ENCODE results near the gene RPL10.
A peak's percentile ranks its signal among the peaks of the same experiment; 100 is the strongest.

Gene RPL10

DNA sequence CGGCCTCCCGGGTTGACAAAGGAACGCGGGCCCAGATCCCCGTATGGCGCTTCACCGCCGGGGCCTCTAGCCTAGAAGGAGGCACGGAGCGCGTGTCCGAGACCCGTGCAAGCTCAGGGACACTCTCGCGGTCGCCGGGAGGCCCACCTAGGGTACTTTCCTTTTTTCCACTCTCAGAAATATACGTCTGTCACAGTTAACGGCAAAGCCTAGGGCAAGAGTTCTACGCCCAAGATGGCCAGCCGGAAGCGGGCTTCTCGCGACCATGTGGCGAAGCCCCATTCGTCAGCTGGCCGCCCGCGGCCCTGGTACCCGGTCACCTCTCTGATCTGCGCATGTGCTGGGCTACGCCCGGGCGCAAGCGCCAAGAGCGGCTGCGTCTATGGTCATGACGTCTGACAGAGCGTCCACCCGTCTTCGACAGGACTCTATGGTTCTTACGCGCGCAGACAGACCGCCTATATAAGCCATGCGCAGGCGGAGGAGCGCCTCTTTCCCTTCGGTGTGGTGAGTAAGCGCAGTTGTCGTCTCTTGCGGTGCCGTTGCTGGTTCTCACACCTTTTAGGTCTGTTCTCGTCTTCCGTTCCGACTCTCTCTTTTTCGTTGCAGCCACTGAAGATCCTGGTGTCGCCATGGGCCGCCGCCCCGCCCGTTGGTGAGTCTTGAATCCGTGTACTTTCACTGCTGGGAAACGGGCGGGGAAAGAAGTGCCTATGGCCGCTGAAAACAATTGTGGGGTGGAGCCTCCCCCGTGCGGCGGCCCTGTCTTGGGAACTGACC, at the start of gene RPL10:
Gene RPL10 (plus strand): TSS at position 490 of the 780 bp plus-strand sequence. CDS start 143 bp downstream, at position 633.
- peak; percentile 68 to 78 for DNase-seq (ENCODE audit: low read depth in 2 of 2)

DNA sequence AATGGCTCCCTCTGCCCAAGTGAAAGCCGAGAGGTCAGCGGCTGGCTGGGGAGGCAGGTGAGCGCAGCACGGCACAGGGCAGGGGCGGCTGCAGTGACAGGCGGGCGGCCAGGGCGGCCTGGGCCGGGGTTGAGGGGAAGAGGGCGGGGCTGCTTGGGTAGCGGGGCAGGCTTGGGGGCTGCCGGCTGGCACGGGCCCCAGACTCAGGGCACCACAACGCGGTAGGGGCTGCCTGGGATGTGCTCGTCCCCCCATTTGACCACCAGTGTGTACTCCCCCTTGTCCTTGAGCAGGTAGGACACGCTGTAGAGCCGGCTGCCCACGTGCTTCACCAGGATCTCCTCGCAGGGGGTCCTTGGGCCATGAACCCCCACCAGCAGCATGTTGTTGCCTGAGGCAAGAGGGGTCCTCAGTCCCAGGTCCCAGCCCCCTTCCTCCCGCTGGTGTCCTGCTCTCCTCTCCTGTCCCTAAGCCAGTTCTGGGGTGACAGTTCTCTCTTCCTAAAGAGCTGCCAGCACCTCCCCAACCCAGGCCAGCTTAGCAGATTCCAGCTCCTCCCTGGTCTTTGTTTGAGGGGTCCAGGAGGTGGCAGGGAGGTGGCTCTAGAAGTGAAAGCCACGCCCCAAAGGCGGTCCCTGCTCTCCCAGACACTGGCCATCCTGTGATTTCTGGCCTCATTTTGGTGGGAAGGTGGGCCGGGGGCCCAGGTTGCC, 49.4 kb upstream of the RPL10 start:
- DNase-seq (ENCODE audit: low read depth in 2 of 2): no peak

DNA sequence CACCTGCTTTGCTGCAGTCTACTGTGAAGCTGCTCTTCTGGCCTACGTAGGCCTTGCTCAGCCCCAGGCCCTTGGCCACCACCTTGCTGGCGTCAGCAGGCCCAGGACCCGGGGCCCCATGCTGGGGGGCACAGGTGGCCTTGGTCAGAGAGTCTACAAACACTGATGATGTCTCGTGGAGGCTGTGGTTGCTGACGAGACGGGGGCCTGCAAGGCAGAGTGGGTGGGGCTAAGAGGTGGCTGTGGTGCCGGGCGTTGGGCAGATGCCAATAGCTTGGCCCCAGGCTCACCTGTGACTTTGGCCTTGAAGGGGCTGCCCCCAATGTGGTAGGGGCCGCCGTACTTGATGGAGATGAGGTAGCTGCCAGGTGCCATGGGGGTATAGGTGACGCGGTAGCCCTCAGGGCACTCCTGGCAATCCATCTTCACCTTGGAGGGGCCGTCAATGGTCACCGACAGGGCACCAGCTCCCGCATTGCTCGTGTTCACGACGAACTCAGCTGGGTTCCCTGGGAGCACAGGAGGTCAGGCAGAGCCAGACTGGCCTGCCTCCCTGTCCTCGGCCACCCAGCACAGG, 48.7 kb upstream of the RPL10 start:
- DNase-seq (ENCODE audit: low read depth in 2 of 2): no peak

DNA sequence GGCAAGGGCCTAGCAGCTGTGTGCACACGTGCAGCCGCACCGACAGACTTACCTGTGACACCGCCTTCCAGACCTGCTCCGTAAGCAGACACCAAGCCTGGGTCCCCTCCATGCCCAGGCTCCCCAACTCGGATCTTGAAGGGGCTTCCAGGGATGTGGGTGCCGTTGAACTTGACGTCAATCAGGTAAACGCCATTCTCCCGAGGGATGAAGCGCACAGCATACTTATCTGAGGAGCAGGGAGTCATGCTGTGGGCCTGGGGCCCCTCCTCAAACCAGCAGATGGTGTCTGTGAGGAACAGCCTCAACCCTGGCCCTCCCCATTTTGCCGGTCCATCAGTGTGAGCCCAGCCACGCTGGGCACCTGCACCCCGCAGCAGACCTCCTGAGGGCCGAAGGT, 48.2 kb upstream of the RPL10 start:
- no peak for DNase-seq (ENCODE audit: low read depth in 2 of 2)

DNA sequence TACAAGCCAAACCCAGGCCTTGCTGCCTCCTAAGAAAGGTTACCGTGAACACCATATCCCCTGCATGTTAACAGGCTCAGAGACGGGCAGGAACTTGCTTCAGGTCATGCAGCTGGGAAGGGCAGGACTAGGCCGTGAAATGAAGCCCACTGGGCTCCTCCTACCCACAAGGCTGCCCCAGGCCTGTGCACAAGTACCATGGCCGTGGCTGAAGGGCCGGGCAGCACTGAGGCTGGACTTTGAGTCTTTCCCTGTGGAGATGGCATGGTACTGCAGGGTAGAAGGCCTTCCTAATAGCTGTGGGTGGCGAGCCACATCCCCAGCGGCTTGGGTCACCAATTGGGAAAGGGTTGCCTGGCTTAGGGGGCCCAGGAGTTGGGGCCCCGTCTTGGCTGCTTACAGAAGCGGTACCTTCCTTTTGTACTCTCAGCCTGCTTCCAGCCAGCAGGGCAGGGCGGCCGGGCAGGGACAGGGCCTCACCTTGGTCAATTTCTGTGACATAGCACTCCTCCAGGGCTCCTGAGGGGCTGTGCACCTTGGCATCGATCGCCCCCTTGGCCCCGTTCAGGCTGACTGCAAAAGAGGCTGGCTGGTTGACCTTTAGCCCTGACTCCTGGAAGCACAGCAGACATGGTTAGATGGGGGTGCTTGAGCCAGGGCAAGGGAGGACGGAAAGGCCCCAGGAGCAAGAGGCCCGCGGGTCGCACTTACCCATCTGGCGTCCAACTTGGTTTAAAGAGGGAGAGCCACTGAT, 47.6 kb upstream of the RPL10 start:
- DNase-seq (ENCODE audit: low read depth in 2 of 2): no peak

DNA sequence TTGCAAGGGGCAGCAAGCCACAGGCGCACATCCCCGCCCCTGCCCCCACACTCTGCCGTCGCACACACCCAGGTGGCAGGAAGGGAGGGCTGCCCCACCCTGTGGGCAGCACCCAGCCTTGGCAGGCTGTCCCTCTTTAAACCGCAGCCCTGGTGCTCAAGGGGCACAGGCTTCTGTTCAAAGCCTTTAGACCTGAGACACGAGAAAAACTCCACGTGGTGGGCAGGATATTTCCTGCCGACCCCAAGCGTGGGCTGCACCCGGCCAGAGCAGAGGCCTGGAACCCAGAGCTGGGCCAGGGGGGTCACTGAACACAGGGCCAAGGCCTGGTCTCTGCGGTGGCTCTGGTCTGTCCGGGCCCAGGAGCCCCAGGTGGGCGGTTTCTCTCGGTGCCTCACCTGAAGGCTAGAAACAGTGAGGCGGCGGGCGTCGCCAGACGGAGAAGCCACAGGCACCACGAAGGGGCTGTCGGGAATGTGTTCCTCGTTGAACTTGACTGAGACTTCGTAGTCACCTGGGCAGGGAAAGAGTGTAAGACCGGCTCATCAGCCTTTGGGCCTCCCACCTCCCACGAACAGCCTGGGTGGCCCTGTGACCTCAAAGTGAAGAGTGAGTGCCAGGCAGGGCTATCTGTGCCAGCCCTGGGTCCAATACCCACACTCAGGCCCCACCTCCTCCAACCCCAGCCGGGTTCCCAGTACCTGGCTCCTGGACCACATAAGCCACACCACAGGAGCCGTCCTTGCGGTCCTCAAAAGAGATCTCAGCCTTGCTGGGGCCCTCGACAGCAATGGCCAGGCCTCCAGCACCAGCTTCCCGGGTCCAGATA, 46.8 kb upstream of the RPL10 start:
- DNase-seq (ENCODE audit: low read depth in 2 of 2): no peak

- DNase-seq (ENCODE audit: low read depth in 2 of 2): no peak
These were observed 46.2 kb upstream of the RPL10 start for GRCh38 chrX:154352012-154352401.

- DNase-seq (ENCODE audit: low read depth in 2 of 2): no peak
These were observed 45.7 kb upstream of the RPL10 start for GRCh38 chrX:154352466-154352865.

DNA sequence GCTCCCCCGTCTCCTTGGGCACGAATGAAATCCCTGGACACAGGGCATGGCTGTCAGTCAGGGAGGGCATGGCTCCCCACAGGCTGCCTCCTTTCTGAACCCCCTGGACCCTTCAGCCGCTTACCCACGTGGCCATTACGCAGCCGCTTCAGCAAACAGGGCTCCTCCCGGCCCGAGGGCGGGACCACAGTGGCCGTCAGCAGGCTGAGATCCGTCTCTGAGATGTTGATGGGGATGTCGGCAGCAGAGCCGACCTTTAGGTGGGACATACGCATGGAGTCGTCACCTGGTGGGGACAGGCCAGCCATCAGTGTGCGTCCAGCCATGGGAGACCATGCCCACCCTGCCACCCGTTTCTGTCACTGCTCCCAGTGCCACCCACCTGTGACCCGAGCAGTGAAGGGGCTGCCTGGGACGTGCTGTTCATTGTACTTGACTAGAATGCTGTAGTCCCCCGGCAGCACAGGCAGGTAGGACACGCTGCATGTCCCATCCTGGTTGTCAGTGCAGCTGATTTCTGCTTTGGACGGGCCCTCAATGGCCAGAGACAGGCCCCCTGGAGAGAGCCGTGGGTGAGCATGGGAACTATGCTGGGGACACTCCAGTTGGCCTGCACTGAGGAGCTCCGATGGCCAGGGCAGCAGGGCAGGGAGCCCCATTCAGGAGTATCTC, 44.9 kb upstream of the RPL10 start:
- DNase-seq (ENCODE audit: low read depth in 2 of 2): no peak

GRCh38 chrX:154354013-154354412, 44.2 kb upstream of the RPL10 start:
- no peak for DNase-seq (ENCODE audit: low read depth in 2 of 2)

- no peak for DNase-seq (ENCODE audit: low read depth in 2 of 2)
These were observed 43.7 kb upstream of the RPL10 start for GRCh38 chrX:154354516-154354915.

GRCh38 chrX:154355094-154355775, 42.9 kb upstream of the RPL10 start:
- DNase-seq (ENCODE audit: low read depth in 2 of 2): no peak

GRCh38 chrX:154355776-154356140, 42.4 kb upstream of the RPL10 start:
- DNase-seq (ENCODE audit: low read depth in 2 of 2): no peak

DNA sequence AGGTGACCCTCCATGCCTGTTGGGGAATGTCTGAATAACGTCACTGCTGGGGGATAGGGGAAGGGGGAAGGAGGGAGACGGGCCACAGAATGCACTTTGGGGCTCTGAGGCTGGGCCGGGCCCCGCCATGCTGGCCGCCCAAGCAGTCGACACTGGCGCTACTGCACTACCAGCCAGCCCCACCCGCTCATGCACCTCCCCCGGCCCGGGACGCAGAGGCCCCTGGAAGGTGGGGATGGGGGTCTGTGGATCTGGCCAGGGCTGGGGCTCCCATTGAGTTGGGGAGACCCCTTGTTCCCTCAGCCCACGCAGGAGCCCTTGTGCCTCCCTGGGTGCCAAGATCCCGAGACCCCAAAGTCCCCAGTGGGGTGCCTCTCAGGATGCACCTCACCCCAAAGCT, 41.6 kb upstream of the RPL10 start:
- DNase-seq (ENCODE audit: low read depth in 2 of 2): no peak

DNA sequence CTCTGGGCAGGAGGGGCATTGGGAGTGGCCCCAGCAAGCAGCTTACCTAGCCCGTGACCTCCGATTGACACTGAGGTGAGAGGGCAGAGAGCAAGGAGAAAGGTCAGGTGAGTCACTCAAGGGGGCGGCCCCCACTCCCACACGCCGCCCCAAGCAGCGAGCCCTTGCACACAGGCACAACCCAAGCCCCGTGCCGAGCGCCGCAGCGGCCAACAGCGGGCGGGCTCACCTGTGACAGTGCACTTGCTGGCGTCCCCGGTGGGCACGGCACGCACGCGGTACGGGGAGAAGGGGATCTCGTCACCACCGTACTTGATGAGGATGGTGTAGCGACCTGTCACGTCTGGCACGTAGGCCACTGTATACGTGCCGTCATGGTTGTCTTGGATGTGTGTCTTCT, 41.0 kb upstream of the RPL10 start:
- DNase-seq (ENCODE audit: low read depth in 2 of 2): no peak

- no peak for DNase-seq (ENCODE audit: low read depth in 2 of 2)
These were observed 40.2 kb upstream of the RPL10 start for GRCh38 chrX:154358011-154358410.

DNA sequence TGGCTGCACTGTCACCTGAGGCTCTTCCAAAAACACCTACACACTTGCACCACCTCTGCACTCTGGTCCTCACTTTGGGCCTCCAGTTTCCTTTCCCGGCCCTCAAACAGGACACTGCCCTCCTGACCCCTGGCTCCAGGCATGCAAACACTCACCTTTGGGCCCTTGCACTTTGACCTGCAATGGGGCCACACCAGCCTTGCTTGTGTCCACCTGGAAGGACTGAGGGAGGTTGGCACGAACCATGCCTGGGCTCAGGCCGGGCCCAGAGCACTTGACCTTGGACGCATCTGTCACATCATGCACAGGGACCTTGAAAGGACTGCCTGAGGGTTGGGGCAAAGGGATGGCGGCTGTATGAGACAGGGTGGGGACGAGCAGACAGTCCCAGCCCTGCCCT, 39.3 kb upstream of the RPL10 start:
- no peak for DNase-seq (ENCODE audit: low read depth in 2 of 2)

DNA sequence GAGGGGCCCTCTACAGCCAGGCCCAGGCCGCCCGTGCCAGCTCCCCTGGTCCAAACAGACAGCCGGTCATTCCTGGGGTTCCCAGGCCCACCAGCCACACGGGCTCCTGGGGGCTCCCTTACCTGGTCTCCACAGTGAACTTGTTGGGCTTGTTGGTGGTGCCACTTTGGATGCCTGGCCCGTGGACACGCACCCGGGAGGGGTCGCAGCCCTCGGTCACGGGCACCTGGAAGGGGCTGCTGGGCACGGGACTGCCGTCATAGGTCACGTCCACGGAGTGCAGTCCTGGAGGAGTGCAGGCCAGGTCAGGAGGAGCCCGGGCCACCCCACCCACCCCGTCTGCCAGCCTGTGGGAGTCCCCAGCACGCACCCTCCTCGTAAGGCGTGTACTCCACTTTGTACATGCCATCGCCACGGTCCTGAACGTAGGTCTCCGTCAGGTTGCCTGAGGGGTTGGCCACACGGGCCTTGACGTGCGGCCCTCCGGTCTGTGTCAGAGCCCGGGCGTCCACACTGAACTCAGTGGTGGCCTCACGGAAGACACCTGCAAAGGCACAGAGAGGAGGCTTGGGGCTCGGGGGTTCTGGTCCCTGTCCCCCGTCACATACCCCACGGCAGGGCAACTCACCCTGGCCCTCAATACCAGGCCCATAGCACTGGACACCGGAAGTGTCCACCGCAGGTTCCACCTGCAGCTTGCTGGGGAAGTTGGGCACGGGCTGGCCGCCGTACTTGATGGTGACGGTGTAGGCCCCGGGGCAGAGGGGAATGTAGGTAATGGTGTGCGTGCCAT, 38.6 kb upstream of the RPL10 start:
- no peak for DNase-seq (ENCODE audit: low read depth in 2 of 2)

DNA sequence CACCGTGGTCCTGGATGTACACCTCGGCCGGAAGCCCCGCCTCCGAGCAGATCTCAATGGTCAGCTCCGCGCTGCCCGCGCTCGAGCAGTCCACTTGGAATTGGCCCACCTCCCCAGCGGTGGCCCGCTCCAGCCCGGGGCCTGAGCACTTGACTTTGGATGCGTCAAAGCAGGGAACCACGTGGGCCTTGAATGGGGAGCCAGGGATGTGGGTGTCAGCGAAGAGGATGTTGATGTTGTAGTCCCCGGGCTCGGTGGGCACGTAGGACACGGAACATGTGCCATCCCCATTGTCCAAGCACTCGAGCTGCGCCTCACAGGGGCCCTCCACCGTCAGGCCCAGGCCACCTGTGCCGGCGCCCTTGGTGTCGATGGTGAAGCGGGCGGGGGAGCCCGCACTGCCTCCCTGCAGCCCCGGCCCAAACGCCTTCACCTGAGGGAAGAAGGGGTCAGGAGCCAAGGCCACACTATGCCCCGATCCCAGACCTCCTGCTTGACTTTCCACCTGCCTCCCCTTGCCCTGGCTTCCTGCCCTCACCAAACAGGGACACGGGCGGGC, 37.9 kb upstream of the RPL10 start:
- DNase-seq (ENCODE audit: low read depth in 2 of 2): no peak

All from stimulated activated CD8-positive, alpha-beta memory T cell treated with anti-CD3 and anti-CD28 coated beads, Interleukin-2, amount 100 ng/mL, for 1 hour (primary cell).